Calu3 (cell line): ENCODE data around the gene BST1. TPM values are rescaled to one million over a fixed set of nuclear protein-coding genes. Genes with fewer than 3 reads are reported as not detected.

Source experiments
- BruUV-seq: library from RNA; stranded (reverse); fragments of 400-500 nt; replicated peaks from 2 replicates; lab custom pipeline; 2021; lab: Mats Ljungman, UMichigan
- CTCF ChIA-PET: fragments of 300-600 bp; sonication (Branson Sonifier 250); formaldehyde crosslinking; loops from one replicate; lab custom pipeline; 2022; ENCODE audit warnings: antibody characterized with exemption; lab: Charles Lee
- DNase-seq: peaks from one replicate; pipeline ENCODE4 v3.0.0; 2022
- H3K27ac Mint-ChIP-seq: one replicate; pipeline ENCODE4 v1.8.0; 2022; ENCODE audit warnings: mixed read lengths; ENCODE audit not compliant: unreplicated experiment
- H3K27me3 Mint-ChIP-seq: one replicate; pipeline ENCODE4 v1.8.0; 2022; ENCODE audit warnings: mixed read lengths; ENCODE audit not compliant: unreplicated experiment
- H3K36me3 Mint-ChIP-seq: one replicate; pipeline ENCODE4 v1.8.0; 2022; ENCODE audit warnings: mild to moderate bottlenecking, moderate library complexity, mixed read lengths; ENCODE audit not compliant: insufficient read depth, unreplicated experiment
- H3K4me1 Mint-ChIP-seq: one replicate; pipeline ENCODE4 v1.8.0; 2022; ENCODE audit warnings: mild to moderate bottlenecking, low read depth, mixed read lengths; ENCODE audit not compliant: unreplicated experiment
- H3K4me3 Mint-ChIP-seq: one replicate; pipeline ENCODE4 v1.8.0; 2022; ENCODE audit warnings: mild to moderate bottlenecking, low read depth, moderate library complexity, mixed read lengths; ENCODE audit not compliant: unreplicated experiment
- H3K9me3 Mint-ChIP-seq: one replicate; pipeline ENCODE4 v1.8.0; 2022; ENCODE audit warnings: low read depth, mixed read lengths; ENCODE audit not compliant: unreplicated experiment
- intact Hi-C: fragments of 100-400 bp; cut with micrococcal nuclease; formaldehyde crosslinking; loops from one replicate; pipeline ENCODE4 v1.10.0; 2022; ENCODE audit not compliant: unreplicated experiment
- total RNA-seq: library from RNA; stranded (reverse); gene quantifications from 2 replicates; pipeline ENCODE4 v1.2.3, GENCODE V29; 2022
- TF ChIP-seq, protein P1 (sequence below): fragments of 200-600 bp; IDR thresholded peaks from one replicate; pipeline ENCODE4 v1.8.0; 2022; ENCODE audit warnings: antibody characterized with exemption; ENCODE audit not compliant: unreplicated experiment

The BST1 gene
- total RNA-seq, 1 experiment from 2014 or later: 6.0 TPM

GRCh38 chr4:15738877-15739276, 36.0 kb downstream of the BST1 start:
- Mint-ChIP-seq H3K9me3 (peaks cover 2% of the 10 kb centered on the region), H3K4me1 (no peaks in the 10 kb centered on the region), H3K27me3 (no peaks in the 10 kb centered on the region), H3K36me3 (no peaks in the 10 kb centered on the region), H3K4me3 (no peak overlapping the region), H3K27ac (no peak overlapping the region)
- no TSS peak for BruUV-seq
- DNase-seq: no peak
- intact Hi-C loops: no loop called here
- TF ChIP-seq, protein P1, sequence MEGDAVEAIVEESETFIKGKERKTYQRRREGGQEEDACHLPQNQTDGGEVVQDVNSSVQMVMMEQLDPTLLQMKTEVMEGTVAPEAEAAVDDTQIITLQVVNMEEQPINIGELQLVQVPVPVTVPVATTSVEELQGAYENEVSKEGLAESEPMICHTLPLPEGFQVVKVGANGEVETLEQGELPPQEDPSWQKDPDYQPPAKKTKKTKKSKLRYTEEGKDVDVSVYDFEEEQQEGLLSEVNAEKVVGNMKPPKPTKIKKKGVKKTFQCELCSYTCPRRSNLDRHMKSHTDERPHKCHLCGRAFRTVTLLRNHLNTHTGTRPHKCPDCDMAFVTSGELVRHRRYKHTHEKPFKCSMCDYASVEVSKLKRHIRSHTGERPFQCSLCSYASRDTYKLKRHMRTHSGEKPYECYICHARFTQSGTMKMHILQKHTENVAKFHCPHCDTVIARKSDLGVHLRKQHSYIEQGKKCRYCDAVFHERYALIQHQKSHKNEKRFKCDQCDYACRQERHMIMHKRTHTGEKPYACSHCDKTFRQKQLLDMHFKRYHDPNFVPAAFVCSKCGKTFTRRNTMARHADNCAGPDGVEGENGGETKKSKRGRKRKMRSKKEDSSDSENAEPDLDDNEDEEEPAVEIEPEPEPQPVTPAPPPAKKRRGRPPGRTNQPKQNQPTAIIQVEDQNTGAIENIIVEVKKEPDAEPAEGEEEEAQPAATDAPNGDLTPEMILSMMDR: no peak
- CTCF ChIA-PET: interaction anchor here (0.7 kb wide), 1 partner anchor 15 kb away, joined by 4 read pairs; no protein-coding TSS in a partner anchor

- Mint-ChIP-seq H3K4me1 (no peaks in the 10 kb centered on the region), H3K9me3 (peaks cover 4% of the 10 kb centered on the region), H3K27ac (no peak overlapping the region), H3K36me3 (no peaks in the 10 kb centered on the region), H3K4me3 (no peak overlapping the region), H3K27me3 (no peaks in the 10 kb centered on the region)
- intact Hi-C loops: no loop called here
- BruUV-seq: no TSS peak
- CTCF ChIA-PET: no interaction called here
- DNase-seq: no peak
- TF ChIP-seq, protein P1: no peak
Measured at GRCh38 chr4:15740764-15741404, 38.0 kb downstream of the BST1 start.

- no peak overlapping the region for H3K27ac Mint-ChIP-seq
- H3K4me3 Mint-ChIP-seq: no peak overlapping the region
- no peaks in the 10 kb centered on the region for H3K27me3 Mint-ChIP-seq
- TF ChIP-seq, protein P1: no peak
- no TSS peak for BruUV-seq
- peaks cover 7% of the 10 kb centered on the region for H3K9me3 Mint-ChIP-seq
- H3K36me3 Mint-ChIP-seq: no peaks in the 10 kb centered on the region
- no peaks in the 10 kb centered on the region for H3K4me1 Mint-ChIP-seq
- intact Hi-C loops: no loop called here
- no peak for DNase-seq
- CTCF ChIA-PET: no interaction called here
Measured at GRCh38 chr4:15742083-15742582, 39.3 kb downstream of the BST1 start.

- Mint-ChIP-seq H3K9me3 (peaks cover 7% of the 10 kb centered on the region), H3K36me3 (no peaks in the 10 kb centered on the region), H3K27me3 (no peaks in the 10 kb centered on the region), H3K4me3 (no peak overlapping the region), H3K4me1 (no peaks in the 10 kb centered on the region), H3K27ac (no peak overlapping the region)
- DNase-seq: no peak
- TF ChIP-seq, protein P1: no peak
- intact Hi-C loops: no loop called here
- no TSS peak for BruUV-seq
- CTCF ChIA-PET: no interaction called here
Measured at GRCh38 chr4:15742637-15743036, 39.8 kb downstream of the BST1 start.
